ENCODE data around the gene SLC38A8. TPM values are rescaled to one million over a fixed set of nuclear protein-coding genes. Genes with fewer than 3 reads are reported as not detected.

SLC38A8 gene
- total RNA-seq, 1 donor from 2014 or later, result not detected

DNA sequence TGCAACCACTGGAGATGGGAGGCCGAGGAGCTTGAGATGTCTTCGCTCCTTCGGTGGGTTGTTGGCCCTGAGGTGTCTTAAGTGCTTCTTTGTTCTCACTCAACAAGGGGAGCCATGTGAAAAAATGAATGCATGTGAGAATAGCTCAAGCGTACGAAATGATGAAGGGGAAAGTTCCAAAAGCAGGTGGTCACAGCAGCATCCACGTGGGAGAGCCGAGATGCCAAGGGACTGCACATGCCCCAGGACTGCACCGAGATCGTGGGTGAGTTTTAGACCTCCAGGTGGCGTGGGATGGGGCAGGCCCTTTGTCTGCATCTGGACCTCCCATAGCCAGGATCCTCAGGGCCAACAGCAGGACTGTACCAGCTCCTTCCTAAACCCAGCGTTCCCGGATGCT, 8.1 kb downstream of the SLC38A8 start:
- TF ChIP-seq, protein P1, sequence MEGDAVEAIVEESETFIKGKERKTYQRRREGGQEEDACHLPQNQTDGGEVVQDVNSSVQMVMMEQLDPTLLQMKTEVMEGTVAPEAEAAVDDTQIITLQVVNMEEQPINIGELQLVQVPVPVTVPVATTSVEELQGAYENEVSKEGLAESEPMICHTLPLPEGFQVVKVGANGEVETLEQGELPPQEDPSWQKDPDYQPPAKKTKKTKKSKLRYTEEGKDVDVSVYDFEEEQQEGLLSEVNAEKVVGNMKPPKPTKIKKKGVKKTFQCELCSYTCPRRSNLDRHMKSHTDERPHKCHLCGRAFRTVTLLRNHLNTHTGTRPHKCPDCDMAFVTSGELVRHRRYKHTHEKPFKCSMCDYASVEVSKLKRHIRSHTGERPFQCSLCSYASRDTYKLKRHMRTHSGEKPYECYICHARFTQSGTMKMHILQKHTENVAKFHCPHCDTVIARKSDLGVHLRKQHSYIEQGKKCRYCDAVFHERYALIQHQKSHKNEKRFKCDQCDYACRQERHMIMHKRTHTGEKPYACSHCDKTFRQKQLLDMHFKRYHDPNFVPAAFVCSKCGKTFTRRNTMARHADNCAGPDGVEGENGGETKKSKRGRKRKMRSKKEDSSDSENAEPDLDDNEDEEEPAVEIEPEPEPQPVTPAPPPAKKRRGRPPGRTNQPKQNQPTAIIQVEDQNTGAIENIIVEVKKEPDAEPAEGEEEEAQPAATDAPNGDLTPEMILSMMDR (conservative IDR thresholded peaks at IDR 0.05; ENCODE audit: low read depth, low read length), result no peak
- no peak overlapping the region for H3K4me3 ChIP-seq (ENCODE audit: low read depth, low read length)
- DNase-seq (ENCODE audit: low read depth), result no peak

DNA sequence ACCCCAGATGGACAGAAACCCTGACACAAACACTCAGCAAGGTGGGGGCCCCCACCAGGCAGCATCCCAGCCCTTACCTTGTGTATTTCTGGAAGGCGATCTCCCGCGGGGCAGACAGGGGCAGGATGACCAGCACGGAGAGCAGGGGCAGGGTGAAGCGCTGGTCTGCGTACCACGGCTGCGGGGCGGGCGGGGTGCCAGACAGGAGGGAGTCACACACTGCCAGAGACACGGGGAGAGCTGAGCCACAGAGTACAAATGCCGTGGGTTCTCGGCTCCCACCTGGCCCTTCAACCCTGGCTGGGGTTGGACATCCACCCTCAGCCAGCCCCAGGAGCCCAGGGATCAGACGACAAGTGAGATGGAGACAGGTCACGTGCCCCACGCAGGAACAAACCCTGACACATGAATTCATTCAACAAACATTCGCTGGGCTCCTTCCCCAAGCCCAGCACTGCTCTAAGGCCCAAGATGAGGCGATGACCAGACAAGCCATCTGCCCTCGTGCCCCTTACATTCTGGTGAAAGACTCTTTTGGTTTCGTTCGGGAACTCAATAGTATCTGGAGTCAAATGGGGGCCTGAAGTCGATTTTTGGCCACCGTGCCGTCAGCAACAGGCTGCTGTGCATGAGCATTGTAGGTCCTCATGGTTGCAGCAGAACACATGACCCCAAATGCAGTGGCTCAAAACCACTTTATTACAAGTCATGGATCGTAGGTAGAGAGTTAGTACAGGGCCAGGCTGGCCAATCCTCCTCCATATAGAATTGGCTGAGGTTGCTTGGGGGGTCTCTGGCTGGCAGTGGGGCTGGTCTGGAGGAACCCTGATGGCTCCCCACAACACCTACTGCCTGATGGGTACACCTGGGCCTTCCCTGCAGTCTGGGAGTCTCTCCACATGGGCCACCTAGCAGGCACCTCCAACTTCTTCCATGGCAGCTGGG, 9.1 kb downstream of the SLC38A8 start:
- TF ChIP-seq, protein P1 (conservative IDR thresholded peaks at IDR 0.05; ENCODE audit: low read depth, low read length), result no peak
- DNase-seq (ENCODE audit: low read depth), result no peak
- H3K4me3 ChIP-seq (ENCODE audit: low read depth, low read length), result no peak overlapping the region

DNA sequence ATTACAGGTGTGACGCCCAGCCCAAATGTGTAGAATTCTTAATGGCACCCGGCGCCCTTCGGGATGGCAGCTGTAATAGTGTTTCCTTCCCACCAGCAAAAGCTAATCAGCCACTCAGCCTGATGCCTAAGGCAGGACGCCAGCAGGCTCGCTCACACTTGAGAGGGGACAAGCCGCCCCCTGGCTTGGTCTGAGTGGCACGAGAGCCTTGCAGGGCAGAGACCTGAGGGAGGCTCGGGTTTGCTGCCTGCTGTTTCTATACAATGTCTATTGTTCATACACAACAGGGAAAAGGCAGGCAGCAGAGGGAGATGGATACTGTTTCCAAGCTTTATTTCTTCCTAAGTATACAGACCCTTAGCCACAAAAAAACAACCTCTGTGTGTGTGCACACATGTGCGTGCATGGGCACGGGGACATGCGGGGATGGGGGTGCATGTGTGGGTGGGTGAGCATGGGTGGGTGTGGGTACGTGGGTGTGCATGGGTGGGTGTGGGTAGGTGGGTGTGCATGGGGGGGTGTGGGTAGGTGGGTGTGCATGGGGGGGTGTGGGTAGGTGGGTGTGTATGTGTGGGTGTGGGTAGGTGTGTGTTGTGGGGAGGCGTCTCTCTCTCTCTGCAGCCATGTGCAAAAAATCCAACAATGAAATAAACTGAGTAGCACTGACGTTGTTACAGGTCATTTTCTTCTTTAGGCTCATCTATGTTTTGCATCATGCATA, 10.0 kb downstream of the SLC38A8 start:
- H3K4me3 ChIP-seq (ENCODE audit: low read depth, low read length), result no peak overlapping the region
- DNase-seq (ENCODE audit: low read depth), result no peak
- TF ChIP-seq, protein P1 (conservative IDR thresholded peaks at IDR 0.05; ENCODE audit: low read depth, low read length), result no peak

DNA sequence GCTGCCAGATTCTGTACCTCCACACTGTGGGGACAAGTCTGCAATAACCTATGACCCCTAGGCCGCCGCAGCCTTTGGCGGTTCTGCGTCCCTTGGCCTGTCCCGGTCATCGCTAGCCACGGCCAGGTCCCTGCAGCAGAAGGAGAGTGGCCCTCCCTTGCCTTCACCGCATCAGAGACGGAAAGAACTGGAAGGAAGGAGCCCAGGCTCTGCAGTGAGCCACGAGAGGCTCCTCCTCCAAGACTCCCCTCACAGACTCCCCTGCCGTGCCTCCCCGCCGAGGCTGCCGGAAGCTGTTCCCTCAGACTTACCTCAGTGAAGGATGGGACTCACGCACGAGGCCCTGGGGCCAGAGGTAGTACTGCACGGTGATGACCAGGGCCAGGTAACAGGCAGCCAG, 11.0 kb downstream of the SLC38A8 start:
- no peak for DNase-seq (ENCODE audit: low read depth)
- TF ChIP-seq, protein P1 (conservative IDR thresholded peaks at IDR 0.05; ENCODE audit: low read depth, low read length), result no peak
- H3K4me3 ChIP-seq (ENCODE audit: low read depth, low read length), result no peak overlapping the region

DNA sequence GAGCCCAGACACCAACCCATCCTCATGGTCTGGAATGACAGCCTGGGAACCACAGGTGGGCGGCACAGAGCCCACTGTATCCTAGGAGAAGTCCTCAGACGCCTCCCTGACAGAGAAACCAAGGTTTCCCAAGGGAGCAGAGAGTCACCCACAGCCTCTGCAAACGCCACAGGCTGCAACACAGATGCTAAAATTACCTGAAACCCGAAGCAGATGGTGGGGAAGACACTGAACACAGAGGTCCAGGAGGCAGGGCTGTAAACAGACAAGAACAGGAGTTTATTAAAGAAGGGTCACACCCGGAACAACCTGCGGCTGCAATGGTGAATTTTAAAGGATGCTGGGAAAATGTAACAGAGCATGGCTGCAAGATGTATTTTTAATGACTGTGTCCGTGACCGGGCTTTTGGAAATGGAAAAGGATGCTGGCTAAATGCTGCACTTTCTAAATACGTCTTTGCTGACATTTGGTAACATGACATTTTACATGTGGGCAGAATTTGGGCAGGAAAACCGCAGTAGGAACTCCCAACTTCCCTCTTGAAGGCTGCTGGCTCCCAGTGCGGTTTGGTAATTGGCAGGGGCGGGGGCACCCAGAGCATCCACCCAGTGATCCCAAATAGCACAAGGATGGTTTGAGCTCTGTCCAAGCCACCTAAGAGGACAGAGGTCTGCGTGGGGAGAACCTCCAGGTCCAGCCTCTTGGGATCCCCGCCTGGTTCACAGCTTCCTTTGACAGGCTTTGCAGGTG, 13.1 kb downstream of the SLC38A8 start:
- TF ChIP-seq, protein P1 (conservative IDR thresholded peaks at IDR 0.05; ENCODE audit: low read depth, low read length), result no peak
- DNase-seq (ENCODE audit: low read depth), result no peak
- no peak overlapping the region for H3K4me3 ChIP-seq (ENCODE audit: low read depth, low read length)

DNA sequence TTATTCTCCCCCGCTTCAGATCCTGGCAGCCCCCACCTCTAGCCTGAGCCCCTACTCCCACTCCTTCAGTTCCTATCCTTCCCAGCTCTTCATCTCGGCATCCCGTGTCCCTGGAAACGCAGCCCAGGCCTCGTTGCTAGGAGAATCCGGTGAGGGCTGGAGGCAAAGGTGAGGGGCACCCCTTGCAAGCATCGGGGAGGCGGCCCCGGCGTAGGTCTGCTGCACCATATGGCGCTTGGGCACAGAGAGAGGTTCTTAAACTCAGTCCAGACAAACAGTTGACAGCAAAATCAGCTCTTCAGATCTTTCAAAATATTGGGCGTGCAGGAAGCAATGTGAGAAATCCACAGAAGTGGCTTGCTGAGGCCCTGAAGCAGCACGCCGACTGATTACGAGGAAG, 15.0 kb downstream of the SLC38A8 start:
- DNase-seq (ENCODE audit: low read depth), result no peak
- H3K4me3 ChIP-seq (ENCODE audit: low read depth, low read length), result no peak overlapping the region
- TF ChIP-seq, protein P1 (conservative IDR thresholded peaks at IDR 0.05; ENCODE audit: low read depth, low read length), result no peak

All from epithelial cell of proximal tubule (primary cell).